GM19468 (cell line): ENCODE data around the gene ANKRD63.

Experiments
- ATAC-seq: cut with Tn5 transposase; IDR thresholded peaks from one replicate; pipeline ENCODE4 v1.9.1; 2021; ENCODE audit warnings: mild to moderate bottlenecking, moderate library complexity, moderate number of reproducible peaks; ENCODE audit not compliant: unreplicated experiment; ENCODE audit errors: extremely low read depth

The ANKRD63 gene

GRCh38 chr15:40281057-40281800 is 1.6 kb downstream of the ANKRD63 start:
- no peak for ATAC-seq

- ATAC-seq = no peak
Measured at GRCh38 chr15:40280260-40281056, 2.4 kb downstream of the ANKRD63 start.

- ATAC-seq = no peak
Measured at GRCh38 chr15:40279437-40280141, 3.3 kb downstream of the ANKRD63 start.

DNA sequence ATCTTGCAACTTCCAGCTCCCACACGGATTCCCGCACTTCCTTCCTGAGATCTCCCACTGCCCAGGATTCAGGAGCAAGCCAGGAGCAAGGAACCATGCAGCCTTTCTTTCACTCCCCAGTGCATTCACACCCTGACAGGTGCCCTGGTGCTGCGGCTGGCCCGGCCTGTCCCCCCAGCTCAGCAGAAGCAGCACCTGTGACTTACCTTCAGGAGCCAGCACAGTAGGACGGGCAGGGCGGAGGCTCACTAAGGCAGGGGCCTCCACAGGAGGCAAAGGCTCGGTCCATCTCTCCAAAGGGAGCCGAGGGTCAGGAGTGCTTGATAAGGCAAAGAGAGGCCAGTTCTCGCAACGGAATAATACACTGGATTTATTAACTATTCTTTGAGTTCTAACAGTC is 4.8 kb downstream of the ANKRD63 start:
- ATAC-seq = no peak

GRCh38 chr15:40277471-40277870 is 5.4 kb downstream of the ANKRD63 start:
- ATAC-seq = no peak

GRCh38 chr15:40276927-40277326 is 5.9 kb downstream of the ANKRD63 start:
- ATAC-seq = no peak

- no peak for ATAC-seq
Measured at GRCh38 chr15:40275954-40276353, 6.9 kb downstream of the ANKRD63 start.

GRCh38 chr15:40275523-40275922 is 7.3 kb downstream of the ANKRD63 start:
- ATAC-seq = no peak

- no peak for ATAC-seq
Measured at GRCh38 chr15:40274350-40275274, 8.3 kb downstream of the ANKRD63 start.

- ATAC-seq = no peak
Measured at GRCh38 chr15:40273428-40273827, 9.4 kb downstream of the ANKRD63 start.

- ATAC-seq = no peak
Measured at GRCh38 chr15:40272485-40273056, 10.3 kb downstream of the ANKRD63 start.

DNA sequence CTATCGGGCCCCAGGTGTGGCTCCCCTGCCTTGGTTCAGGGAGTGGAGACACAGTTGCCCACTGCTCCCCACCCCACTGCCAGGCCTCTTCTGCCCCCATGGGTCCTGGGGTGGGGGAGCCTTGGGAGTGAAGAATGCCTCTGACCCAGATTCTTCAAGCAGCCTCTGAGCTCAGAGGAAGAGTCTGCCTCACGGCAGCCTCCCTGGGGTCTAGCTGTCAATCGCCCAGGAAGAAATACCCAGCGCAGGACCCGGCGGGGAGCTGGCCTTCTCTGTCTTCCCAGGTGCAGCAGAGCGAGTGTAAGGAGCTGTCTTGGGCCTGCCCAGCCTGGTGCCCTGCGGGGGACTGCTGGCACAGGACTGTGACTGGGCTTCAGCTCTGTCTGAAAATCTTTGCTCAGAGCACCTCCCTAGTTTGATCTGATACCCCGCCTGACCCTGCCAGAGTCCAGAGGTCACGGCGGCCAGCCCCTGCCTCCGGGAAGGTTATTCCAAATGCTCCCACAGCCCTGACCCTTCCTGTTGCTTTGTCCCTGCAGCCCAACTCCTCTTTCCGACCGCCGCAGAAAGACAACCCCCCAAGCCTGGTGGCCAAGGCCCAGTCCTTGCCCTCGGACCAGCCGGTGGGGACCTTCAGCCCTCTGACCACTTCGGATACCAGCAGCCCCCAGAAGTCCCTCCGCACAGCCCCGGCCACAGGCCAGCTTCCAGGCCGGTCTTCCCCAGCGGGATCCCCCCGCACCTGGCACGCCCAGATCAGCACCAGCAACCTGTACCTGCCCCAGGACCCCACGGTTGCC is 11.0 kb downstream of the ANKRD63 start:
- ATAC-seq = no peak

DNA sequence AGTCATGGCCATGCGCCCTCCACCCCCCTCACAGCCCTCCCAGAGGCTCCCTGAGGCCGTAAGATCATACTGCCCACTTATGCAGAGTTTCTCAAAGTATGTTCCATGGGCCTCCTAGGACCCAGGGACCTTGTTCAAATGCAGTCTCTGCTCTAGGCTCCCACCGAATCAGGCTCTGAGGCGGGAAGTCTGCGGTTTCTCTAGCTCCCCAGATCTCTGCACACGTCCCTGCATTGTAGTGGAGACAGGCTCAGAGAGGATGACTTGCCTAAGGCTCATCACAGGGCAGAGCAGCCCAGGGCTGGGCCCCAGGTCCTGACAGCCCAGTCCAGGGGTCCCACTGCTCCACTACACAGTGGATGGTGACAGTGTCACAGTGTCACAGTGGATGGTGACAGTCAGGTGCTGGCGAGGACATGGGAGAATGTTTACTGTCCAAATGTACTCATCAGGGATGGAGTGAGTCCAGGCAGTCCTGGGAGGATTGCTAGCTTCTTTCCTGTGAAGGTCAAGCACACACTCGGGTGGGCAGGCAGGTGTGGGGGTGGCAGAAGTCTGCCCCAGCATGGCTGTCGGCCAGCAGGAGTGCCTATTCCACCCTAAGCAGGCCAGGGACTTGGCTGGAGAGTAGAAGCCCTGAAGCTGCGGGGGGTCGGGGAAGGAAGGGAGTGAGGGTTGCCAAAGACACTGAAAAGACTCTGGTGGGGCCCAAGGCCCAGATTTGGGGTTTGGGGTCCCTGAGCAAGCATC is 12.4 kb downstream of the ANKRD63 start:
- no peak for ATAC-seq

DNA sequence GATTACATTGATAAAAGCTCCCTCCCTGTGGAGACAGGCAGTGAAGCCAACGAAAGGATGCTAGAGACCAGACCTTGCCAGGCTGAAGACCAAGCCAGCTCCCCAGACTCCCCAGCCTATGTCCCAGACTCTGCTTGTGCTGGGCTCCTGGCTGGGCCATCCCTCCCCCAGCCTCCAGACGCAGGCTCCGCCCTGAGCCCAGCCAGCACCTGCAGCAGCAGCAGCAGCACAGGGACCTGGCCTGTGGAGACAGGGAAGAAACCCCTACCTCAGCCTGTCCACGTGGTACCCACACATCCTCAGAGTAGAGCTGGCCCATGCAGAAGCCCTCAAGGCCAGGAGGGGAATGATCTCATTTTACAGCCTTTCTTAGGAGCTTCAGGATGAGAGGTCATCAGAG is 13.3 kb downstream of the ANKRD63 start:
- no peak for ATAC-seq

DNA sequence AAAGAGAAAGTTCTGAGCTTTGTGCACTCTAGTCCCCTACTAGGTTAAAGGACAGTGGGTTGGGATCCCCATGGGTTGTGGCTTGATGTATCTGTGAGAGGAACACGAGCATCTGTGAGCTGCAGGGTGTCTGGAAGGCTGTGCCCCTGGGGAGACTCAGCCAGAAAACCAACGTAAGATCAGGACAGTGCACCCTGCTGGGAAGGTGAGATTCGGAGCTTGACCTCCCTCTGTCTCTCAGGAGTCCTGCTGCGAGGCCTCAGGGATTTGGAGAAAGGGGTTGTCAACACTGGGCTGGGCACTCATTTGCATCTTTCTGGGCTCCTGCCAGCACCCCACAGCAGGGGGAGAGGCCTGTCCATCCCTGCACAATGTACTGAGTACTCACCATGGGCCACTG is 15.2 kb downstream of the ANKRD63 start:
- ATAC-seq = no peak

GRCh38 chr15:40266828-40267304 is 16.0 kb downstream of the ANKRD63 start:
- no peak for ATAC-seq

- no peak for ATAC-seq
Measured at GRCh38 chr15:40265875-40266274, 17.0 kb downstream of the ANKRD63 start.

DNA sequence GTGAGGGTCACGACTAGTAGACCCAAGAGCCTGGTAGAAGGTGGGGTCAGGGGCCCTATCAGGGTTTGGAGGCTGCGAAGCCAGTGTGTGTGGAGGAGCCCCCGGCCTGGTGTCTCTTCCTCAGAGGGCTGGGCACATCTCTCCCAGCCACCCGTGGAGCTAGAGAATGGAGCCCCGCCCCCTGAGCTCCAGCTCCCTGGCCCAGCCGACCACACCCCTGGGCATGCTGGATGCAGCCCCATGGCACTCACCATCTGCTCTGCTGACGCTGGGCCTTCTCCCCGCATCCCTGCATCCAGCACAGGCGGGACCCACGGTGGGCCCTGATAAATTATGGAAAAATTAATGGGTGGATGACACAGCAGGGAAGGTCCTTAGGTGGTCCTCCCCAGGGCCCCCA is 17.5 kb downstream of the ANKRD63 start:
- no peak for ATAC-seq
